Neural cell (in vitro differentiated cells): Measurements from ENCODE around the gene CCDC124. TPM values are rescaled to one million over a fixed set of nuclear protein-coding genes. Genes with fewer than 3 reads are reported as not detected.

Source experiments
- H2AFZ ChIP-seq: fragments of 200-600, 300-800 bp; sonication (generic), shearing (Covaris generic); 2 replicates; pipeline ENCODE4 v1.6.0; 2014; ENCODE audit warnings: low read depth, mild to moderate bottlenecking, antibody characterized with exemption, low read length, moderate library complexity
- H3F3A ChIP-seq: fragments of 200-600 bp; shearing (Covaris generic); 2 replicates; pipeline ENCODE4 v1.6.1; 2016; ENCODE audit warnings: mild to moderate bottlenecking, moderate library complexity, mixed read lengths, antibody characterized with exemption, low read length; ENCODE audit not compliant: insufficient read depth, poor library complexity, severe bottlenecking
- H3K27ac ChIP-seq: fragments of 200-600, 300-800 bp; sonication (generic), shearing (Covaris generic); 2 replicates; pipeline ENCODE4 v1.5.1; 2014; ENCODE audit warnings: mild to moderate bottlenecking, low read length, moderate library complexity
- H3K27me3 ChIP-seq: fragments of 300-800, 200-600 bp; sonication (generic), shearing (Covaris generic); 2 replicates; pipeline ENCODE4 v1.6.0; 2014; ENCODE audit warnings: mild to moderate bottlenecking, low read depth, low read length, moderate library complexity; ENCODE audit not compliant: insufficient read depth
- H3K36me3 ChIP-seq: fragments of 300-800, 200-600 bp; sonication (generic), shearing (Covaris generic); 2 replicates; pipeline ENCODE4 v1.5.1; 2014; ENCODE audit warnings: mild to moderate bottlenecking, antibody characterized with exemption, low read length, moderate library complexity; ENCODE audit not compliant: insufficient read depth
- H3K4me2 ChIP-seq: fragments of 300-800, 200-600 bp; sonication (generic), shearing (Covaris generic); 2 replicates; pipeline ENCODE4 v1.6.0; 2014; ENCODE audit warnings: mild to moderate bottlenecking, low read length
- H3K4me3 ChIP-seq: fragments of 300-800, 200-600 bp; sonication (generic), shearing (Covaris generic); 2 replicates; pipeline ENCODE4 v1.5.1; 2014; ENCODE audit warnings: mild to moderate bottlenecking, low read length, moderate library complexity
- H3K79me2 ChIP-seq: fragments of 200-600 bp; shearing (Covaris generic); replicated peaks from 2 replicates; pipeline ENCODE4 v1.6.0; 2014; ENCODE audit warnings: mild to moderate bottlenecking, low read length, moderate library complexity; ENCODE audit not compliant: insufficient read depth
- H3K9ac ChIP-seq: fragments of 300-800, 200-600 bp; sonication (generic), shearing (Covaris generic); 2 replicates; pipeline ENCODE4 v1.6.1; 2016; ENCODE audit warnings: mild to moderate bottlenecking, low read length, mixed read lengths
- H3K9me2 ChIP-seq: fragments of 200-600 bp; shearing (Covaris generic); 2 replicates; pipeline ENCODE4 v1.6.1; 2016; ENCODE audit warnings: mild to moderate bottlenecking, low read length, mixed read lengths; ENCODE audit not compliant: insufficient read depth
- H3K9me3 ChIP-seq: fragments of 200-600, 300-800 bp; sonication (generic), shearing (Covaris generic); 2 replicates; pipeline ENCODE4 v1.6.1; 2016; ENCODE audit warnings: mild to moderate bottlenecking, mixed run types, low read length, moderate library complexity, mixed read lengths
- H4K20me1 ChIP-seq: fragments of 200-600 bp; shearing (Covaris generic); 2 replicates; pipeline ENCODE4 v1.6.1; 2016; ENCODE audit warnings: mild to moderate bottlenecking, mixed run types; ENCODE audit not compliant: insufficient read depth
- CTCF ChIP-seq: fragments of 450-650 bp; IDR thresholded peaks from 2 replicates; pipeline ENCODE4 v1.5.1; 2014; ENCODE audit warnings: antibody characterized with exemption, mild to moderate bottlenecking, moderate library complexity; ENCODE audit not compliant: poor library complexity, severe bottlenecking
- EP300 ChIP-seq: fragments of 450-650 bp; conservative IDR thresholded peaks from 2 replicates; pipeline ENCODE4 v1.6.1; 2014; ENCODE audit warnings: antibody characterized with exemption, mild to moderate bottlenecking, moderate library complexity; ENCODE audit not compliant: poor library complexity, severe bottlenecking
- EZH2 ChIP-seq: fragments of 200-600, 300-800 bp; shearing (Covaris generic), sonication (generic); IDR thresholded peaks from 2 replicates; pipeline ENCODE4 v1.6.1; 2014; ENCODE audit warnings: antibody characterized with exemption, low read length, borderline replicate concordance, mild to moderate bottlenecking; ENCODE audit not compliant: insufficient read depth, poor library complexity, severe bottlenecking
- POLR2AphosphoS5 ChIP-seq: IDR thresholded peaks from 2 replicates; pipeline ENCODE4 v1.6.1; 2012
- RAD21 ChIP-seq: fragments of 450-650 bp; conservative IDR thresholded peaks from 2 replicates; pipeline ENCODE4 v1.6.1; 2014; ENCODE audit warnings: antibody characterized with exemption, mild to moderate bottlenecking, moderate library complexity
- REST ChIP-seq: IDR thresholded peaks from 2 replicates; pipeline ENCODE4 v1.6.1; 2012; ENCODE audit warnings: borderline replicate concordance
- SMC3 ChIP-seq: fragments of 450-650 bp; conservative IDR thresholded peaks from 2 replicates; pipeline ENCODE4 v1.6.1; 2014; ENCODE audit warnings: antibody characterized with exemption, mild to moderate bottlenecking, moderate library complexity; ENCODE audit not compliant: poor library complexity
- polyA plus RNA-seq: library from polyadenylated mRNA; depleted of rRNA; stranded (reverse); fragments of >200 nt; gene quantifications from 2 replicates; pipeline ENCODE4 v1.2.3, GENCODE V29; 2014

The CCDC124 gene
- polyA plus RNA-seq, 1 donor from 2014 or later = 31.0 TPM

DNA sequence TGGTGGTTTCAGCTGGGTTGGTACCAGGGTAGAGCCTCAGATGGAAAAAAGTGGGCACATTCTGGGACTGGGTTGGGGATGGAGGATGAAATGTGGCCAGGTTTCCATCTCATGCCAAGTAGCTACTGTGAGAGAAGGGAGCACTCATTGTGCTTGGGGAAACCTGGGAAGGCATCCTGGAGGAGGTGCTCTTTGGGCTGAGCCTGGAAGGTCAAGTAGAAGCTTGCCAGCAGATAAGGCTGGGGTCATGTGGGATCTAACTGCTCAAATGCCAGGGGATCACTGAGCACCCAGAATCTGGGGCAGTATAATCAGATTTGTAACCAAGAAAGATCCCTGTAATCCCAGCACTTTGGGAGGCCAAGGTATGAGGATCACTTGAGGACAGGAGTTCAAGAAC lies 25.1 kb downstream of the CCDC124 start:
- no peak overlapping the region for H3K27ac ChIP-seq

GRCh38 chr19:17963936-17964691 lies 31.3 kb downstream of the CCDC124 start:
- Histone ChIP-seq H3K9me2 (no peaks in the 10 kb centered on the region), H3K4me2 (no peak overlapping the region), H2AFZ (no peak overlapping the region), H3K27me3 (no peaks in the 10 kb centered on the region), H3K27ac (no peak overlapping the region), H3K4me3 (no peak overlapping the region), H3F3A (no peaks in the 10 kb centered on the region), H3K9me3 (no peaks in the 10 kb centered on the region), H3K9ac (no peak overlapping the region), H3K79me2 (no peaks in the 10 kb centered on the region), H4K20me1 (no peaks in the 10 kb centered on the region), H3K36me3 (no peaks in the 10 kb centered on the region)
- no peak for TF ChIP-seq RAD21
- TF ChIP-seq SMC3 = no peak
- no peak for TF ChIP-seq CTCF
- no peak for TF ChIP-seq REST
- no peak for TF ChIP-seq POLR2AphosphoS5
- TF ChIP-seq EZH2 = no peak
- no peak for TF ChIP-seq EP300

More for the DNA sequence above, 25.1 kb downstream of the CCDC124 start:
- TF ChIP-seq REST (no peak), SMC3 (no peak), EP300 (no peak)
- Histone ChIP-seq H3K4me2 (no peak overlapping the region), H3K79me2 (peaks cover 16% of the 10 kb centered on the region), H3F3A (no peaks in the 10 kb centered on the region), H3K4me3 (no peak overlapping the region), H3K36me3 (no peaks in the 10 kb centered on the region), H4K20me1 (no peaks in the 10 kb centered on the region), H3K9me2 (no peaks in the 10 kb centered on the region), H3K9ac (no peak overlapping the region), H3K27me3 (no peaks in the 10 kb centered on the region), H3K9me3 (no peaks in the 10 kb centered on the region), H2AFZ (no peak overlapping the region)
